Esophagus muscularis mucosa (tissue), 3 donors: ENCODE measurements around the gene CSGALNACT2.

Experiments used
- POLR2A ChIP-seq: fragments of 450-650 bp; IDR thresholded peaks from one replicate; pipeline ENCODE4 v1.6.1; 2017; ENCODE audit warnings: antibody characterized with exemption, moderate library complexity, mild to moderate bottlenecking, low read depth
- POLR2AphosphoS5 ChIP-seq, 2 donors: sonication (generic); formaldehyde crosslinking; IDR thresholded peaks; one replicate each; pipeline ENCODE4 v1.6.1; 2017; ENCODE audit warnings: antibody characterized with exemption in 2 of 2
- TF ChIP-seq, protein P1 (sequence below), 3 experiments: fragments of 200-600 bp in 2 of 3; fragments of 450-650 bp in 1 of 3; sonication (generic) in 2 of 3; IDR thresholded peaks; one replicate each; pipeline ENCODE4 v1.5.1; 2017 to 2019; ENCODE audit warnings: antibody characterized with exemption in 3 of 3, mild to moderate bottlenecking in 2 of 3, moderate library complexity in 1 of 3

DNA sequence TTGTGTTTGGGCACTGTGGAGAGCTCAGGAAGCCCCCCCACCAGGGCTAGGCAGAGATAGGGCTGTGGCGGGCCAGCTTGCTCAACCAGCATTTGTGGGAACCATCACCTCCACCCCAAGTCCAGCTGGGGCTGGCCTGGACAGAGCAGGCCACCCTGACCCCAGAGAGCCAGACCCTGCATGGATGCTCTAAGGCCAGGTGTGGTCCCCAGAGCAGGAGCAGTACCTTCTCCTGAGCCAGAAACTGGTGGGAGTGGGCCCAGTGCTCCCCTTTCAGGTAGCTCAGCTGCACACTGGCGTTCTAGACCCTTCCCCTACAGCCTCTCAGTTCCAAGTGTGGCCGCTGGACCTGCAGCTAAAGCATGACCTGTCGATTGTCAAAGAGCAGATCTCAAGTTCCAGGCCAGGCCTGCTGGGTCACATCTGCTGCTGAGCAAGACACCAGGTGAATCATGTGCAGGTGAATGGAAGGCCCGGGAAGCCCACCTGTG is 71.5 kb downstream of the CSGALNACT2 start:
- TF ChIP-seq, protein P1, sequence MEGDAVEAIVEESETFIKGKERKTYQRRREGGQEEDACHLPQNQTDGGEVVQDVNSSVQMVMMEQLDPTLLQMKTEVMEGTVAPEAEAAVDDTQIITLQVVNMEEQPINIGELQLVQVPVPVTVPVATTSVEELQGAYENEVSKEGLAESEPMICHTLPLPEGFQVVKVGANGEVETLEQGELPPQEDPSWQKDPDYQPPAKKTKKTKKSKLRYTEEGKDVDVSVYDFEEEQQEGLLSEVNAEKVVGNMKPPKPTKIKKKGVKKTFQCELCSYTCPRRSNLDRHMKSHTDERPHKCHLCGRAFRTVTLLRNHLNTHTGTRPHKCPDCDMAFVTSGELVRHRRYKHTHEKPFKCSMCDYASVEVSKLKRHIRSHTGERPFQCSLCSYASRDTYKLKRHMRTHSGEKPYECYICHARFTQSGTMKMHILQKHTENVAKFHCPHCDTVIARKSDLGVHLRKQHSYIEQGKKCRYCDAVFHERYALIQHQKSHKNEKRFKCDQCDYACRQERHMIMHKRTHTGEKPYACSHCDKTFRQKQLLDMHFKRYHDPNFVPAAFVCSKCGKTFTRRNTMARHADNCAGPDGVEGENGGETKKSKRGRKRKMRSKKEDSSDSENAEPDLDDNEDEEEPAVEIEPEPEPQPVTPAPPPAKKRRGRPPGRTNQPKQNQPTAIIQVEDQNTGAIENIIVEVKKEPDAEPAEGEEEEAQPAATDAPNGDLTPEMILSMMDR (IDR thresholded peaks at IDR 0.05) = no peak
- TF ChIP-seq POLR2A (no peak), POLR2AphosphoS5 (IDR thresholded peaks at IDR 0.05) (no peak)
